H7 (cell line): ENCODE results near the gene PRM3. TPM values are rescaled to one million over a fixed set of nuclear protein-coding genes. Genes with fewer than 3 reads are reported as not detected.

Experiments used
- DNase-seq: peaks from one replicate; pipeline ENCODE4 v3.0.0; 2012
- H3K27me3 ChIP-seq: 2 replicates; pipeline ENCODE4 v1.6.0; 2011; ENCODE audit warnings: mild to moderate bottlenecking, low read length; ENCODE audit not compliant: control insufficient read depth, insufficient read depth
- H3K36me3 ChIP-seq: replicated peaks from 2 replicates; pipeline ENCODE4 v1.5.1; 2011; ENCODE audit warnings: low read length; ENCODE audit not compliant: control insufficient read depth, insufficient read depth
- H3K4me3 ChIP-seq: 2 replicates; pipeline ENCODE4 v1.5.1; 2011; ENCODE audit warnings: low read depth, mild to moderate bottlenecking, control low read depth, low read length, moderate library complexity; ENCODE audit not compliant: insufficient read depth
- total RNA-seq: library from RNA; depleted of rRNA; stranded (reverse); fragments of >200 nt; shearing (Covaris generic); gene quantifications from 2 replicates; pipeline ENCODE4 v1.2.3, GENCODE V29; 2014; rRNA removed

PRM3 gene
- total RNA-seq: not detected in 2 replicates

- H3K27me3 ChIP-seq: no peaks in the 10 kb centered on the region
- H3K4me3 ChIP-seq: no peak within 1 kb of the TSS
- no peaks in the 10 kb centered on the region for H3K36me3 ChIP-seq
- DNase-seq: no peak
Measured at GRCh38 chr16:11272921-11273720, at the start of gene PRM3. PRM3 (minus strand) TSS chr16:11273629; CDS start chr16:11273595, 34 bp downstream.

- DNase-seq: no peak
- H3K36me3 ChIP-seq: no peaks in the 10 kb centered on the region; the same call in 1 of the 2 replicates
- no peak overlapping the region for H3K4me3 ChIP-seq
- no peaks in the 10 kb centered on the region for H3K27me3 ChIP-seq
Measured at GRCh38 chr16:11322823-11323222, 49.4 kb upstream of the PRM3 start.

GRCh38 chr16:11321662-11322061 lies 48.2 kb upstream of the PRM3 start:
- H3K4me3 ChIP-seq: no peak overlapping the region
- H3K36me3 ChIP-seq: no peaks in the 10 kb centered on the region
- DNase-seq: no peak
- H3K27me3 ChIP-seq: no peaks in the 10 kb centered on the region

GRCh38 chr16:11320170-11320569 lies 46.7 kb upstream of the PRM3 start:
- Histone ChIP-seq H3K27me3 (no peaks in the 10 kb centered on the region), H3K4me3 (no peak overlapping the region), H3K36me3 (no peaks in the 10 kb centered on the region)
- DNase-seq: no peak

GRCh38 chr16:11319529-11320146 lies 46.2 kb upstream of the PRM3 start:
- Histone ChIP-seq H3K36me3 (no peaks in the 10 kb centered on the region), H3K27me3 (no peaks in the 10 kb centered on the region)
- DNase-seq: no peak

GRCh38 chr16:11318817-11319216 lies 45.4 kb upstream of the PRM3 start:
- no peak overlapping the region for H3K4me3 ChIP-seq

More at GRCh38 chr16:11319529-11320146, 46.2 kb upstream of the PRM3 start:
- no peak overlapping the region for H3K4me3 ChIP-seq

GRCh38 chr16:11316331-11317015 lies 43.0 kb upstream of the PRM3 start:
- H3K36me3 ChIP-seq: no peaks in the 10 kb centered on the region
- no peaks in the 10 kb centered on the region for H3K27me3 ChIP-seq
- H3K4me3 ChIP-seq: peak overlapping the region; percentile 22; the same call in 1 of the 2 replicates
- peak; percentile 82 for DNase-seq

More at GRCh38 chr16:11318817-11319216, 45.4 kb upstream of the PRM3 start:
- H3K27me3 ChIP-seq: no peaks in the 10 kb centered on the region
- H3K36me3 ChIP-seq: no peaks in the 10 kb centered on the region
- no peak for DNase-seq

GRCh38 chr16:11315510-11315909 lies 42.1 kb upstream of the PRM3 start:
- DNase-seq: peak; percentile 91
- Histone ChIP-seq H3K27me3 (no peaks in the 10 kb centered on the region), H3K36me3 (no peaks in the 10 kb centered on the region), H3K4me3 (no peak overlapping the region)

GRCh38 chr16:11314309-11314894 lies 41.0 kb upstream of the PRM3 start:
- H3K27me3 ChIP-seq: no peaks in the 10 kb centered on the region
- DNase-seq: no peak
- no peaks in the 10 kb centered on the region for H3K36me3 ChIP-seq
- H3K4me3 ChIP-seq: no peak overlapping the region

GRCh38 chr16:11313493-11314308 lies 40.3 kb upstream of the PRM3 start:
- no peak for DNase-seq
- no peaks in the 10 kb centered on the region for H3K36me3 ChIP-seq
- no peak overlapping the region for H3K4me3 ChIP-seq
- H3K27me3 ChIP-seq: no peaks in the 10 kb centered on the region

GRCh38 chr16:11312718-11313492 lies 39.5 kb upstream of the PRM3 start:
- H3K36me3 ChIP-seq: no peaks in the 10 kb centered on the region
- no peaks in the 10 kb centered on the region for H3K27me3 ChIP-seq
- H3K4me3 ChIP-seq: no peak overlapping the region
- DNase-seq: no peak

GRCh38 chr16:11310997-11311561 lies 37.6 kb upstream of the PRM3 start:
- Histone ChIP-seq H3K27me3 (no peaks in the 10 kb centered on the region), H3K4me3 (no peak overlapping the region), H3K36me3 (no peaks in the 10 kb centered on the region)
- DNase-seq: no peak

GRCh38 chr16:11310634-11310977 lies 37.2 kb upstream of the PRM3 start:
- no peak overlapping the region for H3K4me3 ChIP-seq
- no peaks in the 10 kb centered on the region for H3K36me3 ChIP-seq
- no peak for DNase-seq

More at GRCh38 chr16:11310634-11310977, 37.2 kb upstream of the PRM3 start:
- no peaks in the 10 kb centered on the region for H3K27me3 ChIP-seq
